Hematopoietic multipotent progenitor cell treated with erythropoietin and hydrocortisone succinate and interleukin-3 and kit ligand, for 6 days (in vitro differentiated cells): Measurements from ENCODE around the gene HCAR3.
"Not testable (repeated sequence)": the region's sequence is repeated elsewhere in the genome, so short reads cannot be mapped to it uniquely, and the experiment has no call there.

Experiments
- DNase-seq: peaks from one replicate; pipeline ENCODE4 v3.0.0-alpha.2; 2015

HCAR3 gene

DNA sequence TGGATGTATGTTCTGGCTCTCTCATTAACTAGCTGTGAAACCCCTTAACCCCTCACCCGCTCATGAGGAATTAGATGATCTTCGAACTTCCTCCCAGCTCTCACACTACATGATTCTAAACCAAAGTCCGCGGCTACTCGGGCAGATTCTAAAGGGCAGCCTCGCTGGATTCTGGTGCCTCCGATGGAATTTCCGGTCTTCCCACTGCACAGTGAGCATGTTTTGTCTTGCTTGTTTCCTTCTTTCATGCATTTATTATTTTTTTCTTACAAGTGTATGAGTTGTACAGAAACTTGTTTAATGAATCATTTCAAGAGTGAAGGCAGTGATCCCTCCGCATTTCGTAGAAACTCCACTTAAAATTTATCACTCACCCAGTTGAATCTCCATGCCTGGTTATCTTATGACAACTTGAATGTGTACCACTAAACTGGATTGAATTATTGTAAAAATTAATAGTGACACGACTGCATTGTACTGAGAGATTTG, 4.5 kb upstream of the HCAR3 start:
- no peak for DNase-seq

DNA sequence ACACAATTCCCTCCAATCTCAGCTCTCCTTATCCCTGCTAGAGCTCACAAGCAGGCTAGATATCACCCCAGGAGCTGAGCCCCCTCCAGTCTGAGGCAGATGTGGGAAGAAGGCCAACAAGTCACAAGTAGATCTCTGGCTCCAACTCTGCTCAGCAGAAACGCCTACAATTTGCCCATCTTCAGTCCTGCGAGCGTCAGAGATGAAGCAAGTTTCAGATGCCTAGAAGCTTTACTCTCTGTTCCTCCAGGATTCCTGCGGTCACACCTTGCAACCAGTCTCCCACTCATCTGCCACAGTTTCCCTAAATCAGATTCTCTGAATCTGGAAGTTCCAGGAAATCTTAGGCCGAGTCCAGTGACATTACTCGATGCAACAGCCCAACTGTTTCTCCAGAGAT, 1.4 kb downstream of the HCAR3 start:
- DNase-seq: not testable (repeated sequence)

DNA sequence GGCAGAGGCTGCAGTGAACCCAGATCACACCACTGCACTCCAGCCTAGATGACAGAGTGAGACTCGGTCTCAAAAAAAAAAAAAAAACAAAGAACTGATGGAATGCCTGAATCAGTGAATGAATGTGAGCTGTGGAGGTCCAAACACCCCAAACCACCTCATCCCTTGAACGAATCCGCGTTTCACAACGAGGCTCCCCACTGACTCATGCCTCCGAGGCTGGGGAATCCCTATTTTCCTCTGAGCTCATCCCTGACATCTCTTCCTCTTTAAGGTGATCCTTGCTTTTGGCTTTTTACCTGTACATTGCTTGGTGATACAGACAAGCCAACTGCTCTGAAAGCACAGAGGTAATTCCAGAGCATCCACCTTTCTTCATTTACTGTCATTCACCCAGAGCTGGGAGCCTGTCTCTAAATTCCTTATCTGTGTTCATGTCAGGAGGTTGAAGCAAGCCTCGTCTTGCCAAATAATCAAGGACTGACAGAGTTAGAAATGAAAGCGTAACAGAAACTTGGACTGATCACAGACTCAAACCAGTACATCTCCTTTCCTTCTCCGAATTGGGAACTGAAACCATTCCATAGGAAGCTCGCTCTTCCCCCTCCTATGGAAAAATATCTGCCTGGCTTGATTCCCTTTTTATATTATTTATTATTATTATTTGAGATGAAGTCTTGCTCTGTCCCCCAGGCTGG, 3.0 kb downstream of the HCAR3 start:
- not testable (repeated sequence) for DNase-seq

DNA sequence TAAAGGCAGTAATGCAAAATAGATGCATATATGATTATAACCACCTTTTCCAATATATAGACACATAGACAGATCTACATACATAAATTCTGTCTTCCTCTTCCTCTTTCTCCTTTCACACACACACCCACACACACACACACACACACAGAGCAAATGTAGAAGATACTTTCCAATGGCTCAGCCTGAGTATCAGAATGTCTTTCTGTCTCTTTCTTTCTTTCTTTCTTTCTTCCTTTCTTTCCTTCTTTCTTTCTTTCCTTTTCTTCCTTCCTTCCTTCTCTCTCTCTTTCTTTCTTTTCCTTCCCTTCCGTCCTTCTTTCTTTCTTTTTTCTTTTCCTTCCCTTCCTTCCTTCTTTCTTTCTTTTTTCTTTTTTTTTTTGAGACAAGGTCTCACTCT, 5.3 kb downstream of the HCAR3 start:
- DNase-seq: peak; percentile 17

GRCh38 chr12:122710341-122710740, 6.3 kb downstream of the HCAR3 start:
- not testable (repeated sequence) for DNase-seq

GRCh38 chr12:122709287-122709686, 7.3 kb downstream of the HCAR3 start:
- not testable (repeated sequence) for DNase-seq

DNA sequence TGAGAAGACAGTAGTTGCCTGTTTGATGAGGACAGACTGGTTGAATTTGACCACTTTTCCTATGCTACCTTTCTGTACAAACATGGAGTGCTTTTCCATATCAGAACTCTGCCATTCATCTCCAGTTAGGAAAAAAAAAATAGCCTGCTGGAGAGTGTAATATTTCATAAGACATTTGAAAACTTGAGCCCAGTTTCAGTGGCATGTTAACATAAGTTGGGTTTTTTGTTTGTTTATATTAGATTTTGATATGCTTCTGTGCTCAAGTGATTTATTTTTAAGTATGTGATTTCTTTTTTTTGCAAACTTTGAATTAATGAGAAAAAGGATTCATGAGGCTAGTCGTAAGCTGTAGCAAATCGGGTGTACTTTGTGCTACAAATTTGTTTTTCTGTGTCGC, 12.8 kb downstream of the HCAR3 start:
- DNase-seq: not testable (repeated sequence)

DNA sequence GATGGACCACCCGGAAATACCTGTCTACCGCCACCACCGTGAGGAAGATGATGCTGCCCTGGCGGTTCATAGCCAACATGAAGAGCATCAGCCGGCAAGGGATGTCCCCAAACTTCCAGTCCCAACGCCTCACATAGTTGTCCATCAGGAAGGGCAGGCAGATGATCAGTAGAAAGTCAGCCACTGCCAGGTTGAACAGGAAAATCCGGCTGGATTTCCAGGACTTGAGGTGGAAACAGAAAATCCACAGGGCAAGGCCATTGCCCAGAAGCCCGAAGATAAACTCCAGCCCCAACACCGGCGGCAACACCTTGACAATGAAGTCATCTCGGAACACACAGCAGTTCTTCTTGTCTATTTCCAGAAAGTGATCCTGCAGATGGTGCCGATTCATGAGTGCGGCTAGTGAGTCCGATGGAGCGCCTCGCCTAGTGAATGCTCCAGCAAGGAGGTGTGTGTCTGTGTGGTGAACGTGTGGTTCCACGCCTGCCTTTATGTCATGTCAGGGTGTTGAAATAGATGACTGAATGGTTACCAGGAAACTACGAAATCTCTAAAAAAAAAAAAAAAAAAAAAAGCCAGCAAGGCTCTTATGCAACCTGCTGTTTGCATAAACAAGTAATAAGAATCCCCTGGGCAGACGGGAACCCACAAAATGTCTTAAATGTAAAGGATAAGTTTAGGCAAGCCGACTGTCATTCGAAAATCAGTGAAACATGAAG, 13.6 kb downstream of the HCAR3 start, which contains the start of gene HCAR2:
HCAR2 (minus strand) TSS at position 468 of the 722 bp plus-strand sequence; CDS start at position 394, 74 bp downstream.
- peak; percentile 36 for DNase-seq

DNA sequence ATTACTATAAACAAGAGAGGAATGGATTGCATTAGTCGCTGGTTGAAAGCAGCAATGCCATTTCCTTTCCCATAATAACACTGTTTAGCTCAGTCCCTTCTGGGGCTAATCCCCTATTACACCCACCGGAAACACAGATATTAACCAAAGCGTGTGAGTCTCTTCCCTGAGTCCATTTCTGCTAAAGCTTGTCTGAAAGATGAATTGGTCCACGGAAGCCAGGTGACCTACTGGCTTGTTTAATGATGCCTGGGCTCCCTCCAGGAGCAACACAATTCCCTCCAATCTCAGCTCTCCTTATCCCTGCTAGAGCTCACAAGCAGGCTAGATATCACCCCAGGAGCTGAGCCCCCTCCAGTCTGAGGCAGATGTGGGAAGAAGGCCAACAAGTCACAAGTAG, 15.1 kb downstream of the HCAR3 start:
- DNase-seq: not testable (repeated sequence)

- not testable (repeated sequence) for DNase-seq
Observed at GRCh38 chr12:122700038-122700710, 16.4 kb downstream of the HCAR3 start.

GRCh38 chr12:122696922-122697321, 19.7 kb downstream of the HCAR3 start:
- not testable (repeated sequence) for DNase-seq

DNA sequence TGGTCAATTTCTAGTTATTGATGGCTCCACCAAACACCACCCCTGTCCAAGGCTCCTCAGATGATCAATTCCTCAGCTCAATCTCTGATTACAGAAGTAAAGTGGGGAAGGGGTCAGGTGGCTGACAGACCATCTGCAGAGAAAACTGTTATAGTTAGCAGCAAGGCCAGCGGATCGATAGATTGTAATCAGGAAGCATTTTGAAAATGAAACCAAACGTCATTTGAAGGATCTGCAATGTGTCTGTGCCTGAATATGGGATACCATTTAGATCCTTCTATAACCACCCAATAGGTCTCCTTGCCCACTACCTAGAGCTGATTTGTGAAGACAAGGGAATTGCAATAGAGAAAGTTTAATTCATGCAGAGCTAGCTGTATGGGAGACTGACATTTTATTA, 25.0 kb downstream of the HCAR3 start:
- DNase-seq: no peak

GRCh38 chr12:122688291-122688690, 28.3 kb downstream of the HCAR3 start:
- DNase-seq: no peak

DNA sequence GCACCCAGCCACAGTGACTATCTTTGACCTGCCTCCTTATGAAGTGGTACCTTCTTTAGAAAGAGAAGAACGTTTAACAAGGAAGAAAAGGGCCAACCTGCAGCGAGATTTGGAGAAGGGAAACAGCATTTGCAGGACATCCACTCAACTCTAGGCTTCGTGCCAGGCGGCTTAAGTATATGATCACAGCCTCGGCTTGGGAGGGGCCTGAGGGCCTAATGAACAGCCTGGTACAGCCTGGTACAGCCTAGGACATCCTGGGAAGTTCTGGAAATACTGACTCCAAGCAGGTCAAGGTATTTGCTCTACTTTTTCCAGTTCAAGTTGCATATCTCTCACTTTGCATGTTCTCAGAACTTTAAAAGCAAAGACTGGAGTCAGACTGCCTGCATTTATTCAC, 29.5 kb downstream of the HCAR3 start:
- no peak for DNase-seq

- no peak for DNase-seq
Observed at GRCh38 chr12:122686538-122686937, 30.1 kb downstream of the HCAR3 start.

DNA sequence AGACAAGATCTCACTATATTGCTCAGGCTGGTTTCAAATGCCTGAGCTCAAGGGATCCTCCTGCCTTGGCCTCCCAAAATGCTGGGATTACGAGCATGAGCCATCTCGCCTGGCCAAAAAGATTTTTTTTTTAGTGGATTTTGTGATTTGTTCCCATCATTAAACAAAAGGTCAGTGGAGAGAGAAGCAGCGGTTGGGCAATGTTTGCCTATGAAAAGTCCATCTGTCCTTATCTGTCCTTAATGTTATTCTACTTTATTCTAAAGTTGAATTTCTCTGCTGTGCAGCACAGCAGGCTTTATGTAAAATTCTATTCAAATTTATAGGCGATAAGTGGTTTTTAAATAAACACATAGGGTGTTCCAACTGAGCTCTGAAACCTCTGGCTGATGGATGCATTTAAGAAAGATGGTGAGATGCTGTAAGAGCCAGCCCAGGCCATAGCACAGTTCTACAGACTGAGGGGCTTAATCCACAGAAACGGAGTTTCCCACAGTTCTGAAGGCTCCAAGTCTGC, 32.3 kb downstream of the HCAR3 start:
- DNase-seq: no peak

DNA sequence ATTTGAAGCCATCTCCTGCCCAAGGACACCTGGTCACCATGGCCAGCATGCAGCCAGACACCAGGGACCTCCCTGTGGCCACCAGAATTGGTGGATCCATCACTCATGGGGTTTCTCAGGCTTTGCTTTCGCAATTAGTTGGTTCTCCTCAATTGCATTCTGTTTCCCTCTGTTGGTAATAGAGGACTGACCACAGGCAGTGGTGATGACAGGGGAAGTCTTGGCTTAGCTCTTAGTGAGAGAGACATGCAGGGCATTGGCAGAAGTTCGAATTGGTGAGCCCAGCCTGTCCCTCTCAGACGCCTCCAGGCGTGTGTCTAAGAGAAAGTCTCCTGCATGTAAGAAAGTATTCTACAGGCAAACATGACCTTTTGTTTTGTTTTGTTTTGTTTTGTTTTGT, 34.8 kb downstream of the HCAR3 start:
- DNase-seq: peak; percentile 57

- not testable (repeated sequence) for DNase-seq
Observed at GRCh38 chr12:122680989-122681388, 35.6 kb downstream of the HCAR3 start.

DNA sequence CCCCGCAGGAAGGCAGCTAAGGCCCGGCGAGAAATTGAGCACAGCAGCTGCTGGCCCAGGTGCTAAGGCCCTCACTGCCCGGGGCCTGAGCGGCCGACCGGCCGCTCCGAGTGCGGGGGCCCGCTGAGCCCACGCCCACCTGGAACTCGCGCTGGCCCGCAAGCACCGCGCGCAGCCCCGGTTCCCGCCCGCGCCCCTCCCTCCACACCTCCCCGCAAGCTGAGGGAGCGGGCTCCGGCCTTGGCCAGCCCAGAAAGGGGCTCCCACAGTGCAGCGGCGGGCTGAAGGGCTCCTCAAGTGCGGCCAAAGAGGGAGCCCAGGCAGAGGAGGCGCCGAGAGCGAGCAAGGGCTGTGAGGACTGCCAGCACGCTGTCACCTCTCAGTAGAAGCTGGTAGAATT, 39.8 kb downstream of the HCAR3 start:
- not testable (repeated sequence) for DNase-seq

GRCh38 chr12:122676015-122676414, 40.6 kb downstream of the HCAR3 start:
- DNase-seq: not testable (repeated sequence)

DNA sequence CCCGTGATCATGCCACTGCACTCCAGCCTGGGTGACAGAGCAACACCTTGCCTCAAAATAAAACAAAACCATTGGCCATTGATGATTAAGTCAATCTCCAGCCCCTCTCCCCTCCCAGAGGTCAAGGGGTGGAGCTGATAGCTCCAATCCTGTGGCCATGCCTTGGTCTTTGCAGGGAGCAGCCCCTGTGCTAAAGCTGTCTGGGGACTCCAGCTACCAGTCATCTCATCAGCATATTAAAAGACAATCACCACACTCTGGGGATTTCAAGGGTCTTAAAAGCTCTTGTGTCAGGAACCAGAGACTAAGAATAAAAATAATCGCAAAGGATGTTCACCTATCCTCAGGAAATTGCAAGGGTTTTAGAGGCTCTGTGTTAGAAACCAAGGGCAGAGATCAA, 44.1 kb downstream of the HCAR3 start:
- DNase-seq: no peak

GRCh38 chr12:122669397-122670070, 47.1 kb downstream of the HCAR3 start:
- no peak for DNase-seq

DNA sequence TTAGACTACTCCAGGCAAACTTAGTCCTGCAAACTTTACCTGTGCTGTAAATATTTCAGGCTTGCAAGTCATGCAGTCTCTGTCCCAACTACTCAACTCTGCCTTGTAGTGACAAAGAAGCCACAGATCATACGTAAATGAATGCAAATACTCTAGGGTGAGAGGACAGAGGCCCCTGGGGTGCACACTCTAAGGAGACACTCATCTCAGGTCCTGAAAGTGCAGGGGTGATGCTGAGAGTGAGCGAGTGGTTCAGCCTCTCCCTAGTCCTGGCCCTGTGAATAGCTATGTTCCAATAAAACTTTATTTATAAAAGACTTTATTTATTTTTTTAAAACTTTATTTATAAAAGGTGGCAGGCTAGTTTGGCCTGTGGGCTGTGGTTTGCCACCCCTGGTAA, 48.3 kb downstream of the HCAR3 start:
- no peak for DNase-seq
